Kidney epithelial cell (primary cell): ENCODE measurements around the gene XRCC3. TPM values are rescaled to one million over a fixed set of nuclear protein-coding genes. Genes with fewer than 3 reads are reported as not detected.

ENCODE experiments used
- DNase-seq: peaks from one replicate; pipeline ENCODE4 v3.0.0-alpha.2; 2010; ENCODE audit warnings: low read depth
- H3K27me3 ChIP-seq: 2 replicates; pipeline ENCODE4 v1.6.0; 2011; ENCODE audit warnings: low read length; ENCODE audit not compliant: control insufficient read depth, insufficient read depth
- H3K36me3 ChIP-seq: 2 replicates; pipeline ENCODE4 v1.5.1; 2011; ENCODE audit warnings: low read length; ENCODE audit not compliant: control insufficient read depth, insufficient read depth
- H3K4me3 ChIP-seq: 2 replicates; pipeline ENCODE4 v1.5.1; 2011; ENCODE audit warnings: low read depth, mild to moderate bottlenecking, control low read depth, low read length
- CTCF ChIP-seq: IDR thresholded peaks from 2 replicates; pipeline ENCODE4 v1.5.1; 2011; ENCODE audit warnings: mild to moderate bottlenecking, moderate library complexity, low read length, control low read depth, inconsistent platforms; ENCODE audit not compliant: insufficient read depth, poor library complexity, severe bottlenecking
- total RNA-seq: library from RNA; depleted of rRNA; stranded (reverse); fragments of >200 nt; gene quantifications from 2 replicates; pipeline ENCODE4 v1.2.3, GENCODE V29; 2015

Gene XRCC3
- 10.4 and 12.3 TPM in 2 replicates for total RNA-seq

GRCh38 chr14:103715052-103716000 is at the start of gene XRCC3, which contains the start of gene ZFYVE21:
Gene XRCC3, minus strand, starts transcription at chr14:103715451. Its CDS starts 4,364 bp downstream, at chr14:103711087.
Gene ZFYVE21, plus strand, starts transcription at chr14:103715810. Its CDS starts 32 bp downstream, at chr14:103715842.
- peak within 1 kb of the TSS; percentile 84 for H3K4me3 ChIP-seq
- DNase-seq = peak; percentile 92
- no peaks in the 10 kb centered on the region for H3K36me3 ChIP-seq
- TF ChIP-seq CTCF = no peak
- no peaks in the 10 kb centered on the region for H3K27me3 ChIP-seq

DNA sequence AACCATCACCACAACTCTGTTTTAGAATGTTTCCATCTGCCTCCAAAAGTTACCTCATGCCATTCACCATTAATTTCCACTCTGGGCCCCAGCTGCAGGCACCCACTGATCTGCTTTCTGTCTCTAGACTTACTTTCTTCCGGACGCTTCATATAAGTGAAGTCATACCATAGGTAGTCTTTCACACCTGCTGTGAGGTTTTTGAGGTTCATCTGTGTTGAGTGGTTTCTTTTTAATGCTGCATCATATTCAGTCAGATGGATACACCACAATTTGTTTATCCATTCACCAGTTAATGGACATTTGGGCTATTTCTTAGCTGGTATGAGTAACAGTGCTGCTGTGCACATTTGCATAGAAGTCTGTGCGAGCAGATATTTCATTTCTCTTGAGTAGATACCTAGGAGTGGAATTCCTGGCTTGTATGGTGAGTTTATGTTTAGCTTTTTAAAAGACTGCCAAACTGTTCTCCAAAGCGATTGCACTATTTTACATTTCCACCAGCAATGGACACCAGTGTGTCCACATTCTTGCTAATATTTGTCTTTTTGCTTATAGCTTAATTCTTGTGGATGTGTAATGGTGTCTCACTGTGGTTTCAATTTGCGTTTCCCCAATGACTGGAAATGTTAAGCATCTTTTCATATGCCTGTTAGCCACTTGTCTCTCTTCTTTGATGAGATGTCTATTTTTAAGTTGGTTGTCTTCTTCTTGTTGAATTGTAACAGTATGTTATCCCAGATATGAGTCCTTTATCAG is 48.7 kb upstream of the XRCC3 start:
- Histone ChIP-seq H3K4me3 (no peak overlapping the region), H3K36me3 (no peaks in the 10 kb centered on the region), H3K27me3 (no peaks in the 10 kb centered on the region)
- TF ChIP-seq CTCF = no peak
- DNase-seq = no peak

DNA sequence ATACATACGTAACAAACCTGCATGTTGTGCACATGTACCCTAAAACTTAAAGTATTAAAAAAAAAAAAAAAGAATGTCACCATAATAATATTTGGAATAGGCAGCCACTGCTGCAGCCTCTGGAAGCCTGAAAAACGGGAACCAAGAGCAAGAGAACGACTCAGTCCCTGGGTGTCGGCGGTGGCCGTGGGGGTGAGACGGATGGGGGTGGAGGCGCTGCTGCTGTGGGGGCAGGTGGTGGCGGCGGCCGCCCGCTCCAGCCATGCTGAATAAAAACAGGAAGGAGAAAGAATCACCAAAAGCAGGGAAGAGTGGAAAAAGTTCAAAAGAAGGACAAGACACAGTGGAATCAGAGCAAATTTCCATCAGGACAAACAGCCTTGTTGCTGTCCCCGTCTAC is 47.3 kb upstream of the XRCC3 start:
- no peaks in the 10 kb centered on the region for H3K27me3 ChIP-seq
- TF ChIP-seq CTCF = no peak
- no peak for DNase-seq
- H3K4me3 ChIP-seq = no peak overlapping the region
- no peaks in the 10 kb centered on the region for H3K36me3 ChIP-seq

GRCh38 chr14:103762036-103762435 is 46.8 kb upstream of the XRCC3 start:
- Histone ChIP-seq H3K36me3 (no peaks in the 10 kb centered on the region), H3K4me3 (no peak overlapping the region), H3K27me3 (no peaks in the 10 kb centered on the region)
- TF ChIP-seq CTCF = no peak
- no peak for DNase-seq

DNA sequence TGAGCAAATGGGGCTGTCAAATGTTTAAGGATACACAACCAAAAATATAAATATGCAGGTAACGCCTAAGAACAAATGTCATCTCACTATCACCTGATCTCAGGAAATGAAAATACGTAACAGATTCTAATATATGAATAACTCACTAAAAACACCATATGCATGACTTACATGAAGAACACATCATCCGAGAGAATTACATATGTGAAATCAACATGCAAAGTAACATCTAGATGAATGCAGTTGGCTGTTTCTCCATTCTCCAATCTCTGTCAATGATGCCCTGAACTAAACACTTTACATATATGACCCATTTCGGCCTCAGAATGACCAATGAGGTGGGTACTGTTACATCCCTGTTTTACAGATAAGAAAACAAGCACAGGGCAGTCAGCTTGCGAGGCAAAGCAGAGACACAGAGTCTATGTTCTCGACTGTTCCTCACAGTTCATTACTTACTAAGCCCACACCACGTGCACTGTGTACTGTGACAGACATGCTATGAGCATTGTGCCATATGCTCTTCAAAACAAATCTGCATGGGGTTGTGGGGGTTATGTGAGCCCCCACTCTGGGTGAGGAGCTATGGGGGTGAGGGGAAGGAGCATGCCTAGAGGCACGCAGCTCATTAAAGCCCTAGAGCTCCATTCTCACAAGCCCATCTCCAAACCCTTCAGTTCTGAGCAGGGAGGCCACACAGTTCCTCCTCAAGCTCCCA is 43.0 kb upstream of the XRCC3 start:
- H3K36me3 ChIP-seq = no peaks in the 10 kb centered on the region
- no peaks in the 10 kb centered on the region for H3K27me3 ChIP-seq
- DNase-seq = no peak
- H3K4me3 ChIP-seq = no peak overlapping the region
- TF ChIP-seq CTCF = no peak
